Muscle layer of duodenum (tissue), 2 donors: ENCODE measurements around the gene SPATA31D4.
"Not testable (repeated sequence)": the region's sequence is repeated elsewhere in the genome, so short reads cannot be mapped to it uniquely, and the experiment has no call there.

Source experiments
- H3K27ac ChIP-seq: one replicate; pipeline ENCODE4 v1.7.0; 2013; ENCODE audit warnings: mild to moderate bottlenecking, low read length
- H3K27me3 ChIP-seq: one replicate; pipeline ENCODE4 v1.7.0; 2013; ENCODE audit warnings: low read depth, mild to moderate bottlenecking, control low read depth, low read length
- H3K36me3 ChIP-seq, 2 donors: one replicate each; pipeline ENCODE4 v1.7.0; 2013; ENCODE audit warnings: low read length in 2 of 2, control low read depth in 1 of 2, mild to moderate bottlenecking in 1 of 2; ENCODE audit not compliant: insufficient read depth in 2 of 2, control insufficient read depth in 1 of 2
- H3K4me1 ChIP-seq, 2 donors: one replicate each; pipeline ENCODE4 v1.7.0; 2013; ENCODE audit warnings: low read length in 2 of 2, mild to moderate bottlenecking in 2 of 2, control low read depth in 1 of 2, moderate library complexity in 1 of 2; ENCODE audit not compliant: insufficient read depth in 2 of 2, control insufficient read depth in 1 of 2
- H3K4me3 ChIP-seq, 2 donors: one replicate each; pipeline ENCODE4 v1.7.0; 2013; ENCODE audit warnings: low read length in 2 of 2, low read depth in 1 of 2, mild to moderate bottlenecking in 1 of 2
- H3K9me3 ChIP-seq, 2 donors: one replicate each; pipeline ENCODE4 v1.7.0; 2013; ENCODE audit warnings: low read length in 2 of 2, control low read depth in 1 of 2, mild to moderate bottlenecking in 1 of 2; ENCODE audit not compliant: control insufficient read depth in 1 of 2
- donor health status: healthy.

SPATA31D4 gene

DNA sequence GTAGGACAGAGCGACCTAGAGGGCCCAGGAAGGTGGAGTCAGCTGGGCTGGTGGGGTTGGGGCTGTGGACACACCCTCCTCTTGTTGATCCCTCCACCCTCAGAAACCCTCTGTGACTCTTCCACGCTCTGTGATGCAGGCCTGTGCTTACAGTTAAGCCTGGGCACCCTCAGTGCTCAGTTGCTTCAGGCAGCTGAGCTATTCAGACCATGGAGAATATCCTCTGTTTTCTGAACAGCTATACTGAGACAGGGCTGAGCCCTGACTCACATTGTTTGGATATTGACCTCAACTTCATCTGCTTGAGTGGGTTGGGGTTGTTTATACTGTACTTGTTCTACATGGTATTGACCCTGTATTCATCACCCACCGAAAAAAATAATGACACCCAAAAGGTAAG lies at the start of gene SPATA31D4:
TSS of gene SPATA31D4 (plus strand) at position 124 of the 400 bp plus-strand sequence. CDS start at position 210, 86 bp downstream.
- not testable (repeated sequence) for H3K27ac ChIP-seq, H3K4me3 ChIP-seq, H3K4me1 ChIP-seq, H3K36me3 ChIP-seq, H3K27me3 ChIP-seq, H3K9me3 ChIP-seq

- no peaks in the 10 kb centered on the region for H3K27me3 ChIP-seq
- H3K36me3 ChIP-seq, result no peaks in the 10 kb centered on the region
- no peak overlapping the region for H3K27ac ChIP-seq
- no peak overlapping the region for H3K4me3 ChIP-seq
- H3K4me1 ChIP-seq, result no peaks in the 10 kb centered on the region
- no peaks in the 10 kb centered on the region for H3K9me3 ChIP-seq
These were observed 49.7 kb upstream of the SPATA31D4 start for GRCh38 chr9:81878530-81878929.

- H3K9me3 ChIP-seq, result no peaks in the 10 kb centered on the region
- H3K27me3 ChIP-seq, result no peaks in the 10 kb centered on the region
- no peaks in the 10 kb centered on the region for H3K4me1 ChIP-seq
- no peak overlapping the region for H3K27ac ChIP-seq
- H3K36me3 ChIP-seq, result no peaks in the 10 kb centered on the region
- H3K4me3 ChIP-seq, result no peak overlapping the region
These were observed 48.7 kb upstream of the SPATA31D4 start for GRCh38 chr9:81879501-81879916.

DNA sequence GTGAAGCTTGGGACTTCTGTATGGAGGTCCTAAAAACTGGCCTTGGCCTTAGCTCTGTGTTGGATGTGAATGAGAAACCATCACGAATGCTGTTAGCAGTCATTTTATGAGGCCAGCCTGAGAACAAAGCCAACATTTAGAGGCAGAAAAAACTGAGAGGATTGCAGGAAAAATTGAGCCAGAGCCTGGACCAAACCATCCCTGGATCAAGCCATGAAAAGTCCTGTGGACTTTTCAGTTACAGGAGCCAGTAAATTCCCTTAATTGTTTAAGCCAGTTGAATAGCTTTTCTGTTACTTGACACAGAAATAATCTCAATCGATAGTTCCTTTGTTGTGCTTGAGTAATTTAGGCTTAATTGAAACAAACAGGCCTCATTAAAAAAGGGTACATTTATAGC lies 42.6 kb upstream of the SPATA31D4 start:
- Histone ChIP-seq H3K27ac (no peak overlapping the region), H3K36me3 (no peaks in the 10 kb centered on the region), H3K4me3 (no peak overlapping the region), H3K4me1 (no peaks in the 10 kb centered on the region), H3K9me3 (no peaks in the 10 kb centered on the region), H3K27me3 (no peaks in the 10 kb centered on the region)

DNA sequence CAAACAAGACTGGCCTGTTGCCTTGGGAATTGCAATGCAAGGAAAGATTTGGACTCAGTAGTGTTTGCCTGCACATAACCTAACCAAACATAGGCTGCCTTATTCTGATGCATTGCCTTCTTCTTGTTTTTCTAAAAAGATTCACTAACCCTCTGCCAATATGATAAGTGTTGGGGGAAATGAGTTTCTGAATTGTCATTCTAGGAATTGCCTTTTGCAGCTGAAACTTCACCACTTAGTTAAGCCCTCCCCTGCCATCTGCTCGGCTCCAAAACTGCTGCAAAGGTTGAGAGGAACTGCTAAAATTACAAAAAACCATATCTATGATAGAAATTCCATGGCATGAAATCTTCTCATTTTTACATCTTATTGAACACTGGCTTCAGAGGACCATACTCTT lies 41.6 kb upstream of the SPATA31D4 start:
- Histone ChIP-seq H3K27me3 (no peaks in the 10 kb centered on the region), H3K4me3 (no peak overlapping the region), H3K4me1 (no peaks in the 10 kb centered on the region), H3K36me3 (no peaks in the 10 kb centered on the region), H3K9me3 (no peaks in the 10 kb centered on the region), H3K27ac (no peak overlapping the region)

GRCh38 chr9:81890104-81890503 lies 38.1 kb upstream of the SPATA31D4 start:
- no peak overlapping the region for H3K4me3 ChIP-seq
- no peaks in the 10 kb centered on the region for H3K36me3 ChIP-seq
- no peaks in the 10 kb centered on the region for H3K4me1 ChIP-seq
- no peaks in the 10 kb centered on the region for H3K27me3 ChIP-seq
- H3K27ac ChIP-seq, result no peak overlapping the region
- no peaks in the 10 kb centered on the region for H3K9me3 ChIP-seq

- H3K27me3 ChIP-seq, result no peaks in the 10 kb centered on the region
- no peak overlapping the region for H3K27ac ChIP-seq
- H3K4me1 ChIP-seq, result no peaks in the 10 kb centered on the region
- H3K9me3 ChIP-seq, result no peaks in the 10 kb centered on the region
- H3K4me3 ChIP-seq, result no peak overlapping the region
- H3K36me3 ChIP-seq, result no peaks in the 10 kb centered on the region
These were observed 35.8 kb upstream of the SPATA31D4 start for GRCh38 chr9:81892440-81892839.

DNA sequence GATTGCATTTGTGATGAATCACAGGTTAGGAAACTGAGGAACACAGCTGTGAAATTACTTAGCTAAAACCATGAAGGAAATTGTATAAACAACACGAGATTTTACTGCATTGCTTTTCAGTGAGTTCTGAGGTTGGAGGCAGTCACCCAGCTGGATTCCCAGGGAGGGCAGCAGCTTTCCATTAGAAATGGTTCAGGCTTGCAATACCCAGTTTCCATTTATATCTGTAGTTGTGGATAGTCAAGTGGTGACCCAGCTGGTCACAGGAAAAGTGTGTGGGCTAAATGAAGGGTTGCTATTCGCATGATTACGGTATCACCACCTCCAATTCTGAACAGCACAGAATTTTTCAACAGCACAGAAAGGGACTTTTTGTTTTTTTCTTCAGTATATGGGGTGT lies 34.3 kb upstream of the SPATA31D4 start:
- Histone ChIP-seq H3K27me3 (no peaks in the 10 kb centered on the region), H3K9me3 (no peaks in the 10 kb centered on the region), H3K36me3 (no peaks in the 10 kb centered on the region), H3K27ac (no peak overlapping the region), H3K4me3 (no peak overlapping the region), H3K4me1 (no peaks in the 10 kb centered on the region)

DNA sequence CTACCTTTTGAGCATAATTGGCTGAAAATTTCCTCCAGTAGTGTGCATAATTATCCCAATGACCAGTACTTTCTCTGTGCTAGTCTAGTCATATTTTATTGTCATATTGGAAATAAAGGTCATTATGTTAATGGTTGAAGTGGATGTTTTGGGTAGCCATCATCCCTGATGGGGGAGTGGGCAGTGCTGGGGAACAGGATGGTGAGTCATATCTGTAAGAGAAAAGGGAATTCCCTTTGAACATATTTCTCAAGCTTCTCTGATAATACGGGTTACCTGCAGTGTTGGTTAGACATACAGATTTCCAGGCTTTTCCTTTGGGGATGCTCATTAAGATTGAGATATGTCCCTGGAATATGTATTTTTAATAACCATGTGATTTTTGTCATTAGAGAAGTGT lies 33.3 kb upstream of the SPATA31D4 start:
- H3K36me3 ChIP-seq, result no peaks in the 10 kb centered on the region
- no peak overlapping the region for H3K27ac ChIP-seq
- H3K9me3 ChIP-seq, result no peaks in the 10 kb centered on the region
- H3K4me1 ChIP-seq, result no peaks in the 10 kb centered on the region
- H3K4me3 ChIP-seq, result no peak overlapping the region
- no peaks in the 10 kb centered on the region for H3K27me3 ChIP-seq

DNA sequence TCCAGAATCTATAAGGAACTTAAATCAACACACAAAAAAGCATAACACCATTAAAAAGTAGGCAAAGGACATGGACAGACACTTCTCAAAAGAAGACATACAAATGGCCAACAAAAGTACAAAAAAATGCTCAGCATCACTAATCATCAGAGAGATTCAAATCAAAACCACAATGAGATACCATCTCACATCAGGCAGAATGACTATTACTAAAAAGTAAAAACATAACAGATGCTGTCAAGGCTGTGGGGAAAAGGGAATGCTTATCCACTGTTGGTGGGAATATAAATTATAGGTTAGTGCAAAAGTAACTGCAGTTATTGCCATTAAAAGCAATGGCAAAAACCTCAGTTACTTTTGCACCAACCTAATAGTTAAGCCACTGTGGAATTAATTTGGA lies 32.2 kb upstream of the SPATA31D4 start:
- Histone ChIP-seq H3K27ac (no peak overlapping the region), H3K9me3 (no peaks in the 10 kb centered on the region), H3K27me3 (no peaks in the 10 kb centered on the region), H3K4me3 (no peak overlapping the region), H3K4me1 (peaks cover 0 to 5% of the 10 kb centered on the region in 2 donors), H3K36me3 (no peaks in the 10 kb centered on the region)

DNA sequence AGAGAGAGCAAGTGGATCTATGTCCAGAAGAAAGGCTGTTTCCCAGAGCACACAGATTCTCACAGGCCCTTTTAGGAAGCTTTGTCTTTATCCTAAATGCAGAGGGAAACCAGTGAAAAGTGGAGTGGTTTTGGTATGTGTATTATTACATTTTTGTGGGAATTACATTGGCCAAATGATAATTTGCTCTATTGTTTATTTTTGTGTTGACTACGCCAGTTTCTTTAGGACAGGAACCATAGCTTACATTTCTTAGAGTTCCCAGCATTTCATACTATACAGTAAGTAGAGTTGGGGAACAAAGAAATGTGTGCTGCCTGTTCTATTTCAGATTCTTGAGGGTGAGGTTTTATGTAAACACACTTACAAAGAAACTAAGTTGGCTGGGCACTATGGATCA lies 29.4 kb upstream of the SPATA31D4 start:
- no peaks in the 10 kb centered on the region for H3K36me3 ChIP-seq
- no peaks in the 10 kb centered on the region for H3K9me3 ChIP-seq
- H3K4me3 ChIP-seq, result no peak overlapping the region
- no peaks in the 10 kb centered on the region for H3K27me3 ChIP-seq
- H3K27ac ChIP-seq, result no peak overlapping the region
- peaks cover 0 to 8% of the 10 kb centered on the region in 2 donors for H3K4me1 ChIP-seq

- Histone ChIP-seq H3K4me3 (no peak overlapping the region), H3K27ac (no peak overlapping the region), H3K4me1 (peaks cover 0 to 8% of the 10 kb centered on the region in 2 donors), H3K27me3 (no peaks in the 10 kb centered on the region), H3K9me3 (no peaks in the 10 kb centered on the region), H3K36me3 (no peaks in the 10 kb centered on the region)
These were observed 26.0 kb upstream of the SPATA31D4 start for GRCh38 chr9:81902196-81902595.
